OCI-LY3 (cell line): ENCODE data around the gene PPP1R17.

ENCODE experiments used
- CTCF ChIP-seq: fragments of 200-600, 300-600 bp; sonication (generic); IDR thresholded peaks from 2 replicates; pipeline ENCODE4 v1.5.1; 2014; ENCODE audit warnings: antibody characterized with exemption, low read length, low read depth
- EZH2phosphoT487 ChIP-seq: fragments of 200-600 bp; shearing (Covaris generic); IDR thresholded peaks from 2 replicates; pipeline ENCODE4 v1.6.1; 2018; ENCODE audit warnings: antibody characterized with exemption, mixed run types, low read depth

DNA sequence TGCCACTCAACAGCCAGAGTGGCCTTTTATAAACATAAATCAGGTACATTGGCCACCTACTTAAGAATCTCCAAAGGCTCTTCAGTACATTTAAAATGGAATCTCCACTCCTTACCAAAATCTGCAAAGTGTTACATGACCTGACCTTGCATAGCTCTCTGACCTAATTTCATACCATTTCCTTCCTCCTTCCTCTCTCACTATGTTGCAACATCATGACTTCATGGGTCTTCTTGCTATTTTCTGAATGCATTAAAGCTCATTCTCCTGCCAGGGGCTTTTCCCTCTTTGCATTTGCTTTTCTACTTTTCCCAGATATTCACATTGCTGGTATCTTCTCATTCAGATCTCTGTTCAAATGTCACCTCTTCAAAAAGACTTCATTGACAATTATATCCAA is 22.1 kb upstream of the PPP1R17 start:
- TF ChIP-seq CTCF (no peak), EZH2phosphoT487 (no peak)
